ENCODE results near the gene MELTF.

MELTF gene

GRCh38 chr3:197026481-197026866, 3.1 kb downstream of the MELTF start:
- no peak for DNase-seq

DNA sequence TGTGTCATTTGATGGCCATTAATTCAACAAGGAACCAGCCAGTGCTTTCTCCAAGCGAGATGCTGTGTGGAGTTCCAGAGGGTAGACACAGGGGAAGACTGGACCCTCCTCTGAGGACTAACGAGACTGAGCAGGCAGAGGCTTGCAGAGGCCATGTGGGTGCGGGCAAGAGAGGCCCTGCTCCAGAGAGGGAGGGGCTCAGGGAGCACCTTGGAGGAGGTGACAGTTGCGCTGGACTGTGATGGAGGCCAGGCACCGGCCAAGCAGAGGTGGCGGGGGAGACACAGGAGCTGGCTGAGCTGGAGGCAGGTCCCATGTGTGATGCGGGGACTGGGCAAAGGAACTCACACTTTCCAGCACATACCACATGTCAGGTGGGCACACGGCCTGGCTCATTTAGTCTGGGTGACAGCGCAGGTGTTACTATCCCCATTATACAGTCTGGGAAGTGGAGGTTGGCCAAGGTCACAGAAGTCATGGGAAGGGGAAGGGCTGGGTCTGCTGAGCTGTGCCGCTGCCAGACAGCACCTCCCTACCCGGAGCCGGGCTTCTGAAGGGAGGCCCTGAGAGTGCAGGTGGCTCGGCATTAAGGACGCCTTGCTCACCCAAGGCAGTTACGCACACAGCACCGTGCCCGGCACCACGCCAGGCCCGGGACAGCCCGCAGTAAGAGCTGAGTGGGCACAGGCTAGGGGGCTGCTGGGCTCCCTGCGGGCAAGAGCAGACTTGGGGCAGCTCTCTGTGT, 3.7 kb downstream of the MELTF start:
- no peak for DNase-seq

DNA sequence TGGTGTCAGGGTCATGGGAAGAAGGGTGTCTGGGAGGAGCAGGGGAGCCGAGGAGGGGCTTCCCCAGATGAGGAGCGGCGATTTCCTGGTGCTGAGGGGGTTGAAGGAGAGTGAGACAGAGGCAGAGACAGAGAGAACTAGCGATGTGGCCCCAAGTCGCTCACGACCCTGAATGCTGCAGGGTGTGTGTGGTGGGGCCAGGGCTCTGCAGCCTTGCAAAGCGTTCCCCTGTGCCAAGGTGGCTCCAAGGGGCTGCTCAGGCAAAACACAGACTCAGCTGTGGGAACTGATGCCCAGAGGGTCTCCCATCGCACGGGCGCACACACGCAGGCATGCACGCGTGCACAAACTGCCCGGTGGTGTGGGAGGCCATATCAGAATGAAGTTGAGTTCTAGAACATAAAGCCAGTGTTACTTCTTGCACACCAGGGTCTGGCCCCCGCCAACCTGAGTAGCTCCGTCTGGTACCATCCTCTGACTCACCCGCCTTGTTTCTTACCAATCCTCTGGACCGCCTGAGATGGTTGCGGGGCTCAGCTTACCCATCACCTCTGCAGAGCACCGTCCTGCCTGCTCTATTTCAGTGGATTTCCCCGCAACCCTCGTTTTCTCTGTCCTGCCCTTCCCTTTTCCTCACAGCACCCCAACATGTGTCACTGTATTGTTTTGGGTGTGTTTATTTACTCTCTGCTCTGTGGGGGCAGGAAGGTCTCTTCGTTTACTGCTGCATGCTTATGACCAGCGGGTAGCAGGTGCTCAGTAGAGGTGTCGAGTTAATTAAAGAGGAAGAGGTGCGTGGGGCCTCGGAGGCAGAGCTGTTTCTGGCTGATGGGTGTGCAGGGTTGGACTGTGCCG, 4.5 kb downstream of the MELTF start:
- no peak for DNase-seq

GRCh38 chr3:197023998-197024651, 5.5 kb downstream of the MELTF start:
- DNase-seq = no peak

DNA sequence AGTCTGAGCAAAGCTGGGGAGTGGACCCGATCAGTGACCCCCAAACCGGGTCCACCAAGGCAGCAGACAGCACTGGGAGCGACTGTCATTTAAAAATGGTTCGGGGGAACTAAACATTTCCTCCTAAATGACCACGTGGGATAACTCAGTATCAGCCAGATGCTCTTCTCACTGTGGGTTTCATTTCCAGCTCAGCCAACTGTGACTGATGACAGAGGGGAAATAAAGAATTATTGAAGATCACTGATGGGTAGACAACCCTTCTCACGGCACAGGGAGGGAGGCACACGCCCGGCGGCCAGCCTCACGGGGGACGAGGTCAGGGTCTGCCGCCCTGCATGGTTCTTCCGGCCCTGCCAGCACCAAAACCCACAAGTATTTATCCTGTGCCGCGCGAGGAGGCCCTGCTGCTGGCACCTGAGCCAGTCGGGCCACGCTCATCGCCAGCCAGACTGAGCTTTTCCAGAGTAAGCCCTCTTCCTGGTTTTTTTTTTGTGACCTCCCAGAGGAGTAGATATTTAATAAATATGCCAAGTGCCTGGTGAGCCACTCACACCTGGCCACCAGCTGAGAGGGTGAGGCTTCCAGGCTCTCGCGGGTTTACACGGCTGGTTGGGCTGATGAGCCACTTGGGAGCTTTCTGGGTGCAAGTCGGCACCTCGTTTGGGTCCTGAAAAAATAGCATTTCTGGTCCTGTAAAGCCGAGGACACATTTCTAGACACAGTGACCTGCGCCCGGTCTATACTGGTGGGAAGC, 6.2 kb downstream of the MELTF start:
- no peak for DNase-seq

DNA sequence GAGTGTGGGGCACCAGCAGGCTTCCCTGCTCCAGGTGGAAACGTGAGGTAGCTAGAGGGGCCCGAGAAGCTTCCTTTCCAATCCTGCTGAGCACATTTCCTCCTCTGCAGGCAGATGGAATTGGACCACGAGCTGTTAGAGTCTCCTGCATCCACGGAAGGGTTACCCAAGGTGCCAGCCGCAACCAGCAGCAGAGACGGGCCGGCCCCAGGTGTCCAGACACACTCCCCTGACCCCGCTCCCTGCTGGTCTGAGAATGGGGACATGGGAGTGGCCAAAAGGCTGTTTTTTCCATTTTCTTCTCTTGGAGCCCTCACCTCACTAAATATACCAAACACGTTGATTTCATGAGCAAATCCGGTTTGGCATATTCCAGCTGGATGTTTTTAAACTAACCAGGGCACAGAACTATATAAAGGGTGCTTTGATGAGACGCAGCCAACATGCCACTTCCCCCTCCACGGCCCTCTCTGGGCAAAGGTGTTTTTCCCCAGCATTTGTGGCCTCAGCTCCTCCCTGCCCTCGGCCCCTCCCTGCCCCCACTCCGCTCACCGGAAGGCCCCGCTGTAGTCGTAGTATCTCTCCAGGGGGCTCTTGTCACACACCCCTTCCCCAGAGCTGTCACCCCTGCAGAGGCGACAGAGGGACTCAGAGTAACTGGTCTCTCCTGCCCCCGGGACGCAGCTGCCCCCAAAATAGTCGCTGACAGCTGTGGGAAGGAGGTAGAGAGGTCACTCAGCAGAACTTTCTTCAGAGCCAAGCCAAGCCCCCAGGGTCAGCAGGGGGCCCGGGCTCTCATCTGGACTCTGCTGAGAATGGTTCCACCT, 7.0 kb downstream of the MELTF start:
- no peak for DNase-seq

DNA sequence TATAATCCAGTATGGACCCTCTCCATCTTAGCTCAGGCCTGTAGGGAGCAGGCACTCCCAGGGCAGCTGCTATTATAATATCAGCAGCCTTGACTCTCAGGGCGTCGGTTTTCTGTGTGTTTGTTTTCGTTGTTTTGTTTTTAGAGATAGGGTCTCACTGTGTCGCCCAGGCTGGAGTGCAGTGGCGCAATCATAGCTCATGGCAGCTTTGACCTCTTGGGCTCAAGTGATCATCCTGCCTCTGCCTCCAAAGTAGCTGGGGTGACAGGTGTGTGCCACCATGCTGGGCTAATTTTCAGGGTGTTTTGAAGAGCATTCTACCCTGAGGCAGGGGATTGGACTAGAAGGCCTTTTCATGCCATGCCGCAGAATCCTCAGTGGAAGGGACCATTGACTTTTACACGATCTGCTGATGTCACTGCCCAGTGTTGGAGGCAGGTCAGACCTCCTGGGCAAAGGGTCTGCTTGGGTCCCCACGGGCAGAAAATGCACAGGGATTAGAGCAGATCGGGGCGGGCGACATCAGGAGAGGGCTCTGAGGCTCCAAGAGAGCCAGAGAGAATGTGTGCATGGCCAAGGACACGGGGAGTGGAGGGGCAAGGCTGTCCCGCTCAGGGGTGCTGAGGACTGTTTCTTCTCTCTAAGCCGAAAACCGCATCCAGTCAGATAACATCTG, 7.8 kb downstream of the MELTF start:
- no peak for DNase-seq

GRCh38 chr3:197021231-197021630, 8.4 kb downstream of the MELTF start:
- peak; percentile 43 for DNase-seq

GRCh38 chr3:197019535-197019934, 10.1 kb downstream of the MELTF start:
- no peak for DNase-seq

GRCh38 chr3:197019021-197019420, 10.6 kb downstream of the MELTF start:
- DNase-seq = no peak

GRCh38 chr3:197017003-197017402, 12.6 kb downstream of the MELTF start:
- peak; percentile 35 for DNase-seq

GRCh38 chr3:197015790-197016736, 13.6 kb downstream of the MELTF start:
- DNase-seq = no peak

DNA sequence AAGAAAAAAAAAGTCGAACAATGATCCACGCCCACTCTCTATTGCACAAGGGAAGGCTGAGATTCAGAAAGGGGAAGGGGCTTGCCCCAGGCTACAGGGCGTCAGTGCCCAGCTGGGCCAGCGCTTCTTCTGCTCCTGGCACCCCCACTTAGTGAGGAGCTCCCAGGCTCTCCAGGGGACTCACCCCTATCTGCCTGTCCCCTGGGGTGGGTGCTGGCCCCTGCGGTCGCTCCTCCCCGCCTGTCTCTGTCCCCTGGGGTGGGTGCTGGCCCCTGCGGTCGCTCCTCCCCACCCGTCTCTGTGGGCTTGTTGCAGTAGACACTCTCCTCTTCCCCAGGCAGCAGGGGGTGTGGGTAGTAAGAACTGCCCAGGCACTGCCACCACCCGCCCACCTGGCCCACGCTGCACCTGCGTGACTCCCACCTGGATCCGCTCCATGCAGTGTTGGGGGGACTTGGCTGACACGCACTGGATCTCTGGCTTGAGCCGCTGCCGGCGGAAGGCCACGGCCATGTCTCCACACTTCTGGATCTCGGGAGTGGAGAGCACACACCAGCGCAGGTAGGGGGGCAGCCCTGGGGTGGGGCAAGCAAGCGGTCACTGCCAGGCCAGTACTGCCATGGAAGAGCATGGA, 14.6 kb downstream of the MELTF start:
- DNase-seq = no peak

- no peak for DNase-seq
Measured at GRCh38 chr3:197014024-197014423, 15.6 kb downstream of the MELTF start.

- DNase-seq = no peak
Measured at GRCh38 chr3:197012540-197012883, 17.1 kb downstream of the MELTF start.

GRCh38 chr3:197011780-197012539, 17.7 kb downstream of the MELTF start:
- DNase-seq = no peak

DNA sequence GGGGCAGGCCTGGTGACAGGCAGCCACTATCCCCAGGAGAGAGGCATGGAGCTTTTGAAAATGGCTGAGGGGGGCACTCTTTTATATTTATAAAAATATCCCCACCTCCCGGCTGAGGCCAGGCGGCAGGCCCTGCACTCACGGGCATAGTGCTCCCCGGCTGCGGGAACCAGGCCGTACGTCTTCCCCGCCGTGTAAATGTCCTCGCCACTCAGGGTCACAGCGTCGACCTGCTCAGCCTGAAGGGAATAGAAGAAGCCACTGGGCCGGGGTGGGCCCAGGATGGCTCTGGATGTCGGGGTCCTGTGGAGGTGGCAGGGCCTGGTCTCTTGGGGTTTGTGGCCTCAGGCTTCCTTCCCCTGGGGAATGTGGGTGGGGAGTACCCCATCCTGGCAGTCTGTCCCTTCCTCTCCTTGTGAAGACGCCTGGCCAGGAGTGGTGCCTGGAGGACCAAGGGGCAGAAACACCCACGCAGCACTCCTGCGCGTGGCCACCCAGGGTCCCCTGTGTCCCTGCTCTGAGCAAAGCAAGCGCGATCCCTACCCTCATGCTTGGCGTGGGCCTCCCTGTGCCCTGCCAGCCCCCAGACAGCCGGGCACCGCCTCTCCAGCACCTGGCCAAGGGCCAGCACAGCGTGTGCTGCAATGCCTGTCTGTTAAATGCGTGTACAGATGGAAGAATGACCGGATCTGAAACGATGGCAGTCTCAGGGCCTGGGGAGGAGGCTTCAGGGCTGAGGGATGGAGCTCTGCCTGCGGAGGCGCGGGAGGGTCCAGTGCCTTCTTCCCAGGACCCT, 18.9 kb downstream of the MELTF start:
- DNase-seq = no peak

DNA sequence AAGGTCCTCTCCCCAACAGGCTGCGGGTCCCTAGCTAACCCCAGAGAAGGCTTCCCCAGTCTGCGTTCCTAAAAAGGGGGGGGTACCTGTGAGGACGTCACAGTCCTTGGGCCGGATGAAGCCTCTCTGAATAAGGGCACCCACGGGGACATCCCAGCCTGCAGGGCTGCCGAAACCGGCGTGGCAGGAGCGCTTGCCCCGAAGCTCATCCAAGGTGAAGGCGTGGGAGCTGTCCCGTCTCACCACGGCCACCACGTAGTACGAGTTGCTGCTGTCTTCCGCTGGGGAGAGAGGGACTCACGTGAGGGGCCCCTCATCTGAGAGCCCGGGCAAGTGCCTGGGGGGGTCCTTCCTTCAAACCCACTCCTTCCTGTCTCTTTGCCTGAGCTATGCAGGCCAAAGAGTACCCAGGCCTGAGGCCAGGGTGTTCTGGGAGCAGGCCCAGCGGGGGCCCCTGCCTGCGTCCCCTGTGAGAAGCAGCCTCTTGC, 20.0 kb downstream of the MELTF start:
- no peak for DNase-seq
